Epithelial cell of prostate (primary cell): ENCODE data around the gene TBC1D30.

Source experiments
- DNase-seq: peaks from one replicate; pipeline ENCODE4 v3.0.0-alpha.2; 2011; ENCODE audit warnings: low read depth, low spot score
- H3K27ac ChIP-seq: fragments of 450-650 bp; 2 replicates; pipeline ENCODE4 v1.5.1; 2017; ENCODE audit warnings: mild to moderate bottlenecking

Gene TBC1D30

GRCh38 chr12:64895526-64895925 lies 71.1 kb downstream of the TBC1D30 start:
- H3K27ac ChIP-seq: peak overlapping the region; percentile 77
- no peak for DNase-seq

DNA sequence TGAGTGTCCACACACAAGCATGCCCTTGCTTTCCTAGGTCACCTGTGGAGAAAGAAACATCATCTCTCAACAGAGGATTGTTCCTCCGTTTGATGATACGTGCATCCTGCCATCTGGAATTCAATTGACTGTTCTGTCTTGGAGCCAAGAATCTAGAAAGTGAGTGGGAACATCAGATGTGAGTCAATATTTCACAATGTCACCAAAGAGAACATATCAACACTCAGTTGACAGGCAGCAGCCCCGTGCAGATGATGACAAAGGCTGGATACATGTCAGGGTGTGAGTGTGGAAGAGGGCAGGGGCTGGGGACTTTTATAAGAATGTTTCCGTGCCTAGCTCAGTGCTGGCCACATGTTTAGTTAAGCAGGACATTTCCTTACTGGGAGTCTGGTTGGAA lies 76.1 kb downstream of the TBC1D30 start:
- no peak overlapping the region for H3K27ac ChIP-seq
- no peak for DNase-seq

DNA sequence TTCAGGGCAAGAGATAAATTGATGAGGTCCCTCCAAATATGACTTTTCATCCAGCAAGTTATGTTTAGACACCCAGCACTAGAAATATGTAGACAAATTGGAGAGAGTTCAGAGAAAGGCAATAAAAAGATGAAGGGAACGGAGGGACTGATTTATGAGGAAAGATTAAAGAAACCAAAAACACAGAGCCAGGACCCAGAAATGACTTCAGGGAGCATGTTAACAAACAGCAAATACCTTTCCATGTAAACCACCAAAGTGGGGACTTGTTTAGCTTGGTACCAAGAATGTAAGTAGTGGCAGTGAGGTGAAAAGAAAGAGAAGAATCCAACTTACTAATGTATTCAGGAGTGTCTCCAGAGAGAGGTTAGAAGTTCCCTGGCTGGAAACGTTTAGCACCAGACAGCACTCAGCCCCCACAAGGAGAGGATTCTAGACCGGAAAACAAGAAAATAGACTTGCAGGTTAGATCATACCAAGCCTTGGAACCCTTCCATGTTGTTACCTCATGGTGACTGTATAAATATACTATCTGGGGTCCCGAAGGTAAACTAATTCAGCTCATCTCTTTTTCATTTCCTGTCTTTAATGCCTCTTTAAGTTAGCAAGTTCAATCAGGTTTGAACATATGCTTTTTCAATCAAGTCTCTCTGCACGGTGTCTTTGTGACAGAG lies 79.2 kb downstream of the TBC1D30 start:
- DNase-seq: no peak
- peak overlapping the region; percentile 53 for H3K27ac ChIP-seq

- no peak overlapping the region for H3K27ac ChIP-seq
- DNase-seq: no peak
Observed at GRCh38 chr12:64907097-64907496, 82.7 kb downstream of the TBC1D30 start.

GRCh38 chr12:64909124-64909523 lies 84.7 kb downstream of the TBC1D30 start:
- no peak for DNase-seq

GRCh38 chr12:64911081-64911480 lies 86.6 kb downstream of the TBC1D30 start:
- no peak for DNase-seq
- no peak overlapping the region for H3K27ac ChIP-seq

More at GRCh38 chr12:64909124-64909523, 84.7 kb downstream of the TBC1D30 start:
- H3K27ac ChIP-seq: no peak overlapping the region

DNA sequence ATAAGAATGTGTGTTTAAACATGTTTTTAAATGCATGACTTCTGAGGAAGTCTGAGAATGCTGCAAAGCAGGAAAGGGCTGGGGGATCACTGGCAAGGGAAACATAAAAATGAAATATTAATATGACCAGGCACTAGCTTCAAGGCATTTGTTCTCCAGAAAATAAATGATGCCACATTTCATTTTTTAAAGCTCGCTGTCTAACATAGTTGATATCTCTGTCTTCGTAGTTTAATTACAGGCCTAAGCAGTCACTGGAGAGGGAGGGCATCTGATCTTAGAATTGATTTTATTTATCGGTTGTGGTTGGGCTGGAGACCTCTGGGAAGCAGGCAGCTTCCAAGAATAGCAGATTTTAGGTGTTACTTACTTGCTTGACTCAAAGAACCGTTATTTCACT lies 87.5 kb downstream of the TBC1D30 start:
- H3K27ac ChIP-seq: no peak overlapping the region
- DNase-seq: no peak

- H3K27ac ChIP-seq: no peak overlapping the region
- DNase-seq: no peak
Observed at GRCh38 chr12:64912516-64913255, 88.2 kb downstream of the TBC1D30 start.

DNA sequence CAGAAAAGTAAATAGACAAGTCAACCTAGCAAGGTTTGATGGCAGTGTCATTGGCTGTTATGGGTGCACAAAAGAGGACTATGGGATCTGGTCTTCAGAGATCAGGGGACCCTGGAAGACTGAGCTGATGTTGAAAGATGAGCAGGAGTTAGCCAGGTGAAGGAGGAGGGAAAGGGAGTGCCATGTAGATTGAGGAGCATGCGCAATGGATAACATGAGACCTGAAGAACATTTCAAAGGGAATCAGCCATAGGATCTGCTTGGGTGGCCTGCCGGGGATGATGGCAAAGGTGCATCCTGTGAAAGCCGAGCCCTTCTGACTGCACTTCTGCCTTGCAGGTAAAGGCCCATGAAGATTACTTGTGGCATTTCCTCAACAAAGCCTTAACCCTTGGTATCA lies 90.8 kb downstream of the TBC1D30 start:
- H3K27ac ChIP-seq: no peak overlapping the region
- DNase-seq: no peak

DNA sequence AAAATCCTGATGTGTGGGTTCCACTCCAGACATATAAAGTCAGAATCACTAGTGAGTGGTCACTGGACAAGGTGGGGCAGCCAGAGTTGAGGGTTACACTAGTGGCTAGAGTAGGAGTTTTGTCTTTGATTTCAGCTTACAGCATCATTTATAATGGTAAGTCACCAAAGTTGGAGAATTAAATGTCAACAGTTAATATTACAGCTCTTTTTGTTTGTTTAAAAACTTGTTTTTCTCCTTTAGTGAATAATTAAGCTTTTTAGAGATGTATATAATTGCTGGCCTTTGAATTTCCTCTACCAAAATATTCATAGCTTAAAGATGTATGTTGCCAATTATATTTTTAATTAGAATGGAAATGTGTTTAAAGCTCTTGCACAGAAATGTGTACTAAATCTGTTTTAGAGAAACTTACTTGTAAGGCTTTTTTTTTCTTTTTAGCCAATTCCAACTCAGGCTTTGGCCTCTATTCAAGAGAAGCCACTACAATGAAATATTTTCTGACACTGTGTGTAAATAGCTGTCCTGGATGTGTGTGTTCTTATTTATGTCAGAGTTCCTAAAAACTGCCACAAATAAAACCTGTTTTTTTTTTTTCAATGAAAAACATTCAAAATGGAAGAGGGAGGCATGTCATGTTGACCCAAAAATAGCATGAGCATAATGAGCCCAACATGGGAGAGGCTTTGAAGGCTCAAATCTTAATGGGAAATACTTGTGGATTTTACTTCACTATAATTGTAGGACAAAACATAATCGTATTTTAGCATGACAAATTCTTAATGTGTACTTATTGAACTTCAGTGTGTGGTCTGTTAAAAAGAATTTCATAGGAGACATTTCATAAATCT lies 92.2 kb downstream of the TBC1D30 start:
- DNase-seq: no peak
- H3K27ac ChIP-seq: no peak overlapping the region

GRCh38 chr12:64918344-64918743 lies 93.9 kb downstream of the TBC1D30 start:
- no peak for DNase-seq
- H3K27ac ChIP-seq: no peak overlapping the region

DNA sequence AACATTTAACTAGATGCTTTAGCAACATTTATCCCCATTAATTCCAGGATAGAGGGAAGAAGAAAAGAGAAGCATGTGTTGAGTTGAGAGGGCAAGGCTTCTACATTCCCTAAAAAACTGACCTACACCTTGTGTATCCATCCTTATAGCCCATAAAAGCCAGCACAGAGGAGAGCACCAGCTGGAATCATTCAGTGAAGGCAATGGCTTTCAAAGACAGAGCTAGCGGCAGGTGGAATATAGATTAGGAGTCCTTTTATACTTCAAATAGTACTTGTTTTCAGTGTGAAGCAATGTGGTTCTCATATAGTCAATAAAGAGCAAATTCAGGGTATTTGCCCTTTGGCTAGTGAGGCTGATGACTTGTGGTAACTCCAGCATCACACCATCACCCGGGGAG lies 94.4 kb downstream of the TBC1D30 start:
- no peak overlapping the region for H3K27ac ChIP-seq
- DNase-seq: no peak

GRCh38 chr12:64922853-64923252 lies 98.4 kb downstream of the TBC1D30 start:
- no peak overlapping the region for H3K27ac ChIP-seq
- DNase-seq: no peak

DNA sequence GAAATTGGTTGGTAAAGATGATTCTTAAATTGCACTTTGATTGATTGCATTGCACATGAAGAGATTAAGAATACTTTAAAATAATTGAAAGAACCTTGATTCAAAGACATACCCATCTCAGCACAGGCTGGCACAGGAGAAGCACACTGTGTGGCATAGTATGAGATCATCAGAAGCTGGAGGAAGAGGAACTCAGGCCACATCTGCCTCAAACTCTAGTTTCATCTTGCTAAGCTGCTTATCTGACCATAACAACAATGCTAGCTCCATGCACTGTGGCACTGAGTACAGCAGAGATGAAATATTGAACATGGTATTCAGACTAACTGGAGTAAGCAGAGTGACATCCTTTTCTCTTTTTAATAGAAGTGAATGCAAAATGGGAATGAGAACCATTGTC lies 99.1 kb downstream of the TBC1D30 start:
- H3K27ac ChIP-seq: no peak overlapping the region
- no peak for DNase-seq
